Stimulated activated CD8-positive, alpha-beta memory T cell treated with anti-CD3 and anti-CD28 coated beads, Interleukin-2, amount 100 ng/mL, for 48 hours (primary cell): ENCODE data around the gene AKT1.
"Not testable (repeated sequence)": the region's sequence is repeated elsewhere in the genome, so short reads cannot be mapped to it uniquely, and the experiment has no call there.

ENCODE experiments used
- DNase-seq, 2 donors: peaks; one replicate each; pipeline ENCODE4 v3.0.0-alpha.2; 2020; ENCODE audit warnings: low read depth in 2 of 2

The AKT1 gene

DNA sequence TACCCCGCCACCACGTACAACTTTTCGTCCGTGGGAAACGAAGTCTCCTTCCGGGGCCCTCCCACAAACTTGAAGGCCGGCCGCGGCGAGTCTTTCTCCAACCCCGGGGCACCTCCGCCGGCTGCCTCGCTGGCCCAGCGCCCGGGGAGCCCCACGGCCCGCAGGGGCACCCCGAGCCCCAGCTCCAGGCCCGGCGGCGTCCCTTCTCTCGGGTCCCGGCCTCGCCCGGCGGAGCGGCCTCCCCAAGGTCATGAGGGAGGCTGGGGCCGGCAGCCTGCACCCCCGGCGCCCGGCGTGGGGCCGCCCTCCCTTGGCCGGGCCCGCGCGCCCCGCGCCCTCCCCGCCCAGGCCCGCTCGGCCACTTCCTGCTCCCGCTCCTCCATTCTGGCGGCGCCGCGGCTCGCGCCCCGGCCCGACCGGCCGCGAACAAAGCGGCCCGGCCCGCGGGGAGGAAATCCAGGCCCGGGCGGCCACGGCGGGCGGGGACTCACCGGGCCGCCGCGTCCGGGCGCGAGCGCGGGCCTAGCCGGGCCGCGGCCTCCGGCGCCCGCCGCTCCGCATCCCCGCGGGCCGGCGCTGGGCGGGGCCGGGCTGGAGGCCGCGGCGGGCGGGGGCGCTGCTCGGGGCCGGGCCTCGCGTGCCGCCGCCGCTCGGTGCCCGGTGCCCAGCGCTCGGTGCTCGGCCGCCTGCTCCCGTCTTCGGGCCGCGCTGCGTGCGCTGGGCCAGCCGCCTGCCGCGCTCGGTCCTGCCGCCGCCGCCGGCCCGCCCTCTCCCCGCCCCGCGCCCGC, at the start of gene AKT1:
AKT1 (minus strand) TSS at position 756 of the 788 bp plus-strand sequence. CDS start 3,105 bp downstream, outside the sequence.
- DNase-seq: no peak

DNA sequence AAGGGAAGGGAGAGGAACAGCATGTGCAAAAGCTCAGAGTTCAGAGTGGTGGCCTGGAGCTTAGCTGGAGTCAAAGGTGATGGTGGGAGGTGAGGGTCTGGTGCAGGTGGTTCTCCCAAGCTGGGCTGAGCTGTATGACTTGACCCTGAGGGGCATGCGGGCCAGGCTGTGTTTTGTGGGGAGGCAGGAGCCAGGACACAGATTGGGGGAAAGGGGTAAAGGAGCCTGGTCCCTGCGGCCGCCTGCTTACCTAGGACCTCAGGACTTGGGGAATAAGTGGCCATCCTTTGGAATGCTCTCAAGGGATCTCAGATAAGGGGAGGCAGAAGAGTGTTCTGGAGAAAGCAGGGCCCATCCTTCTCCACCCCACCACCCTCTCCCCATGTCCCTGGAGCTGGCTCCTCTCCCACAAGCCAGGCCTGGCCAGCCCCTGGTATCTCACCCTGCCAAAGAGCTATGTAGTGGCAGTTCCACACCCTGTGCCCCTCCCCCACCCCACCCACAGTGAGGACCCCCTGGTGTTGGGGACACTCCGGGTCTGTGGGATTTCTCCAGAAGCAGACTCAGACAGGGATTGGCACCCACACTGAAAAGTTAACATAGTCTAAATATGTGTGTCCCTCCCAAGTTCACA, 49.6 kb upstream of the AKT1 start:
- DNase-seq: no peak

DNA sequence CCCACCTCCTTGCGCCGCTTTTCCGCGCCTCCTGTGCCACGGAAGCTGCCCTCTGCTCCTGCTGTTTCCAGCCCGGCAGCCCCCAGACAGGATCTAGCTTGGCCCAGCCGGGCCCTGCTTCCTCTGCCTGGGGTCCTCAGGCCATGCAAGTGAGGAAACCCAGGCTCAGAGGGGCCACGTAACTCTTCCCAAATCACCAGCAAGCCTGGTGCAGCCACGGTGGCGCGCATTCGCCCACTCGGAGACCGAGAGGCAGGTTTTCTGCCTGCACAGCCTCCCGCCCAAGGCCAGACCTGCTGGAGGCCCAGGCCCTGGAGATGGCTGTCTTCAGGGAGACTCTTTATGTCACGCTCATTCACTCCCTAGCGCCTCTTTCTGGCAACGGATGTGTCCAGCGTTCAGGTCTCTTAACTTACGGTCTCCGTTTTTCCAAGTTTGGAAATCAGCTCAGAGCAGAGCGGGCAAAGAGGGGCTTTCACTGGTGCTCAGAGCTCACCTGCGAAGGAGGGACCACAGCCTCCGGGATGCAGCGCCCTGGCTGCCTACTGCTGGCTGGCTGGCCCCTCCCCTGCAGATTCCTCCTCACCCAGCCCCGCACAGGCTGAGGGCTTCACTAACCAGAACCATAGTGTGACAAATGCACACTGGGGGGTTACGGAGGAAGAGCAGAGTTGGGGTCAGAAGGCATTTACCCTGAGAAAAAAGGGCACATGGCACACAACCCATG, 48.9 kb upstream of the AKT1 start:
- no peak for DNase-seq

DNA sequence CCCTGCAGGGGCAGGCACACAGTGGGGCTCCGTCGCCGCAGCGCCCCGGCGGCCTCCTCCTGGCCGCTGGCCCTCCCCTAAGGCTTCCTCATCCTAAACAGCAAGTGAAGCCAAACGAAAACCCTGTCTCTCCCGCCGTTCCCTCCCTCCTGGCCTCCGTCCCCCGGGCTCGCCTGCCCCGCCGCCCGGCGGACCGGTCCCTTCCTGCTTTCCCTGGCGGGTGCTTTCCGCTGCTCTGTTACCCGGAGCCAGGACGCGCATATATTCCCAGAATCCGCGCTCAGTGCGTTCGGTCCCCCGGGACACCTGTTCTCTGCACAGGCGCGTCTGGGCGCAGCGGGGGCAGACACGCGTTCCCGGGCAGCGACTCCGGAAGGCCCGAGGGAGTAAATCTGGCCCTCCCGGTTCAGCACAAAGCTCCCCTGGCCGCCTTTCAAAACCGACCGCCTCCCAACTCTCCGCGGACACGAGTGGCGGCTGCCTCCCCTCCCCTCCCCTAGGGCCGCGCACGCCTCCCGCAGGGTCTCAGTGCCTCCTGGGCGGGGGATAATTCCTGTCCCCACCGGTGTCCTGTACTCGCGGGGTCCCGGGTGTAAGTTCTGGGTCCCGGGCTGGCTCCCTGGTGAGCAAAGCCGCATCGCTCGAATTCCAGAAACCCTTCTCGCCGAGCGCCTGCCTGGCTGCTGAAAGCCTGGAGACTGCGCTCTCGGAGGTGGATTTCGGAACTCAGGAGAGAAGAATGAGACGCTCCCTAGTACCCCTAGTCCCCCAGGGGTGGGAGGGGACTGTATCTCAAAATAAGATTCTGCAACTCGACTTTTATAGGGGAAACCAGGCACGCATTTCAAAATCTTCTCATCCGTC, 48.1 kb upstream of the AKT1 start:
- DNase-seq: no peak

DNA sequence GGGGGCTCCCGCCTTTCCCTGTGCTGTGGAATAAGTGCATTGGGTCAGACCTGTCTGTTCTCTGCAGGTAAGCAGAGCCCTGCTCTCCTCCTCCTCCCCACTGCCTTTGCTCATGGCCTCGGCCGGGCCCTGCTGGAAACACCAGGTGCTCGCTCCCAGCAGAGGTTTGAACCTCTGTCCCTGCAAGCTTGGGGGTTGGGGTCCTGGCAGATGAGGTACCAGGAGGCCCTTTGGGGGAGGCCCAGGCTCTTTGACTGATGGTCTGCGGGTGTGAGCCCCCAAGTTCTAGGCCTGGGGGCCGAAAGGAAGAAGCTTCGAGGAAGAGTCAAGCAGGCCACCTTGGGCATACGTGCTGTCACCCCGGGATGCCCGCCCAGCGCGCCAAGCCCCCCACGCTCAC, 47.5 kb upstream of the AKT1 start:
- DNase-seq: no peak

DNA sequence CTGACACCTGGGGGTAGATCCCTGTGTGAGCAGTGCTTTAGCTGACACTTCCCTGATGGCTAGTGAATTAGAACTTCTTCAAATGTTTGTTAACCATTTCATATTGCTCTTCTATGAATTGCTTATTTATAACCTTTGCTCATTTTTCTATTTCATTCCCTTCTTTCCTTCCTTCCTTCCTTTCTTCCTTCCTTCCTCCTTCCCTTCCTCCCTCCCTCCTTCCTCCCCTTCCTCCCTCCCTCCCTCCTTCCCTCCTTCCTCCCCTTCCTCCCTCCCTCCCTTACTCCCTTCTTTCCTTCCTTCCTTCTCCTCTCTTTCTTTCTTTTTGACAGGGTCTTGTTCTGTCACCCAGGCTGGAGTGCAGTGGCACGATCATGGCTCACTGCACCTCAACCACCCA, 46.2 kb upstream of the AKT1 start:
- no peak for DNase-seq

DNA sequence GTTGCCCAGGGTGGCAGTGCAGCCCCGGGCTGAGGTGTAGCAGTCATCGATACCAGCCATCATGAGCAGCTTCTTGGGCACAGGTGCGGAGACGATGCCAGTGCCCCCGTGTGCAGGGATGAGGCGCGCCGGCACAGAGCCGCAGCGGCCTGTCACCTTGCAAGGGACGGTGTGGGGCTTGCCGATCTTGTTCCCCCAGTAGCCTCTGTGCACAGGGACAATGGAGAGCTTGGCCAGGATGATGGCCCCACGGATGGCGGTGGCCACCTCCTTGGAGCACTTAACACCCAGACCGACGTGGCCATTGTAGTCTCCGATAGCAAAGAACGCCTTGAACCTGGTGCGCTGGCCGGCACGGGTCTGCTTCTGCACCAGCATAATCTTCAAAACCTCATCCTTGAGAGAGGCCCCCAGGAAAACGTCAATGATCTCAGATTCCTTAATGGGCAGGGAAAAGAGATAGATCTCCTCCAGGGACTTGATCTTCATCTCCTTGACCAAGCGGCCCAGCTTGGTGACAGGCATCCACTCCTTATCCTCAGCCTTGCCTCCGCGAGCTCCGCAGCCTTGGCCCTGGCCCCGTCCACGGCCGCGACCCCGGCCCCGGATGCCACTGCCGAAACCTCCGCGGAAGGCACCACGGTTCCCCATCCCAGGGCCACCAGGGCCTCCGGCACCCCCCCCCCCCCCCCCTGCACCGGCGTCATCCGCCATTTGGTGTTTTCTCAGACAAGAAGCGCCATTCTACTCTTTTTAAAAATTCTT, 40.8 kb upstream of the AKT1 start:
- DNase-seq: not testable (repeated sequence)

DNA sequence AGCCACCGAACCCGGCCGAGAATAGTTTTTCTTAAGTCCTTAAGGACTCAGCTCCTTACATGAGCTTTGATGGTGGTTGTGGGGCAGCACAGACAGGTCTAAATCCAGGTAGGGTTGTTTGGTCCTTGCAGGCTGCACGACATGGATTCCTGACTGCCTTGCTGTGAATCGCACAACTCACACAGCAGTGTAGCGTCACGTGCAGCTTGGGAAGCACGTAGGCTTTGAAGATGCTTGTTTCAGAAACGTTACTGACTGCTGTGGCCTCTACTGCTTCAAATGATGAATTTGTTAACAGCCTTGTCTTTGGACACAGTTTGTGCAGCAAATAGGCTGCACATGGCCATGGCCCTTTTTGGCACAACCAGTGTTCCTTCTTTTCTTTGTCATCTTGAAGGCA, 35.2 kb upstream of the AKT1 start:
- no peak for DNase-seq

DNA sequence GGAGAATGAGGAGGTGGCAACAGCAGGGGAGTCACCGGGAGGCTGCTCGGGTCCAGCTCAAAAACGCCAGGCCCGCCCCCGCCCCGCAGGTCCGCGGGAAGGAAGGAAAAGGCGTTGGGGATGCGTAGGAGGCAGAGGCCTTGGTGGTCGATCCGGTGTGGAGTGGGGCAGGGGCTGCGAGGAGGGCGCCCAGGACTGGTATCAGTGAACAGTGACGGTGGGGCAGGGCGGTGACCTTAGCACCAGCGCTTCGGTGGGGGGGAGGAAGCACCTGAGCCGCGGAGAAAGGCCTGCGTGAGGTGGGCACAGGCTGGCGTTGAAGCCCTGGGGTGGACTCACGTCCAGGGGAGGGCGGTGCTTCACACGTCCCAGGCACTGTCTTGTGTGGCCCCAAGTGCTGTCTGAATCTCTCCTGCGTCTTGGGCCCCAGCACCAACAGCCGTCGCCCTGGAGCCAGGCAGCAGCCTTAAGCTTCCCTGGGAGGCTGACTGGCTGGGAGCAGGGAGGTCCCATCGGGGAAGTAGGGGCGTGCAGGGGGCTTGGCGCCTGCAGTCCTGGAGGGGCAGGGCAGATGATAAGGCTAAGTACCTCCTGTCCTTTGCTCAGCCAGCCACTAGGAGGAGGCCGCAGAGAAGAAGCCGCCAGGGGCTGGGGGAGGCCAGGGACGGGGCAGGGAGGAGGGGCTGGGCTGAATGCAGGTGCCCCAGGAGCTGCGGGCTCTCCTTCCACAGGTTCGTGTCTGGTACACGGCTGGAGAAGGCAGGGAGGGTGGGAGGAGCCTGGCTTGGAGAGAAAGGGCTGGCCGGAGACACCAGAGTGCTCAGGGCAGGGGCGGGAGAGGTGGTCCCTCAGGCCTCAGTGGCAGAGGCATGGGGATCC, 31.9 kb upstream of the AKT1 start:
- peak; percentile 23 to 31 for DNase-seq

DNA sequence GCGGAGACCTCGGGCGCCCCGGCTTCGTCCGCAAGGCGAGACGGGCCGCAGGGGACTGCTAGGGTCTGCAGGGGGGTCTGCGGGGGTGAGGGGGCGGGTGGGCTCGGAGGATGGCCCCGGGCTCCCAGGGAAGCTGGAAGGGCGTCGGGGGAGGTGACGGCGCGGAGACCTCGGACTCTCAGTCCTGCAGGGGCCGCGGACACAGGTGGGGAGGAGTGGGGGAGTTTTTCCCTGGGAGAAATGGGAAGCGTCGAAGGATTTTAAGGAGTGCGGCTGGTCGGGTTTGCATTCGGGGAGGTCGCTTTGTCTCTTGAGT, 31.3 kb upstream of the AKT1 start:
- DNase-seq: no peak

DNA sequence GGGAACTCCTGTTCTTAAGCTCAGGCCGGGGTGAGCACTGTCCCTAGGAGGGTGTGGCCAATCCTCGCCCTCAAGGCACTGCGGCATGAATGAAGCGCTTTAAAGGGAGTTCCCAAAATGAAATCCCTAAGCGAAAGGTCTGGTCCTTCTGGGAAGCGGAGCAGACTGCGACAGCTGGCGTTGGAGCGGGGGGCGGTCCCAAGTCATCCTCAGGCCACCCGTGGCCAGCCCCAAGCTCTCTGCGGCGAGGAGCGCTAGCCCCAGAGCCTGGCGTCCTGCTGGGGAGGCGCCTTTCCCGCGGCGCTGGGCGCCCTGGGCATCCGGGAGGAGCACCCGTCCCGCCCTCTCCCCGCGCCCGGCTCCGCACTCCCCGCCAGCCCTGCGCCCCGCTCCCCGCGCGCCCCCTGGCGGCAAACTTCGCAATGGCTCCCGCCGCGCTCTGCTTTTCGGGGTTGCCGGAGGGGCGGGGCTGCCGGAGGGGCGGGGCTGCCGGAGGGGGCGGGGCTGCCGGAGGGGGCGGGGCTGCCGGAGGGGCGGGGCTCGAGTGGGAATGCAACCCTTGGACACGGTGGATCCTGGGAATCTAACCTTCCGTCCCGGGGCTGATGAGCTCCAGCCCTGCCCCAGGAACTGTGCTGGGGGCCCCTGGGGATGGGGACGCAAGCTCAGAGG, 30.8 kb upstream of the AKT1 start:
- DNase-seq: peak; percentile 91 to 95

DNA sequence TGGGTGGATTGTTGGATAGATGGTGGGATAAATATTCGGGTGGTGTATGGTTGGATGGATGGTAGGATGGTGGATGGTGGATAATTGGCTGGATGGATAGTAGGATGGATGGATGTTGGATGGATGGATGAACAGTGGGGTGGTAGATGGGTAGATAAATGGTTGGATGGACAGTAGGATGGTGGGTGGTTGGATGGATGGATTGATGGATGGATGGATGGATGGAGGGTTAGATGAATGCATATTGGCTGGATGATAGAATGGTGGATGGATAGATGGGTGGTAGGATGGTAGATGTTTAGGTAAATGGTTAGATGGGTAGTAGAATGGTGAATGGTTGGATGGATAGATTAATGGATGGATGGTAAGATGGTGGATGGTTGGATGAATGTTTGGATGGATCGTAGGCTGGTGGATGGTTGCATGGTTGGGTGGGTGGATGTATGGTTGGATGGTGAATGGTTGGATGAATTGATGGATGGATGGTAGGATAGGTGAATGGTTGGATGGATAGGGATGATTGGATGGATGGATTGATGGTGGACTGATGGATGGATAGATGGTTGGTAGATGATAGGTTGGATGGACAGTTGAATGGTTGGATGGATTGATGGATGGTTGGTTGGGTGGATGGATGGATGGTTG, 28.9 kb upstream of the AKT1 start:
- no peak for DNase-seq

DNA sequence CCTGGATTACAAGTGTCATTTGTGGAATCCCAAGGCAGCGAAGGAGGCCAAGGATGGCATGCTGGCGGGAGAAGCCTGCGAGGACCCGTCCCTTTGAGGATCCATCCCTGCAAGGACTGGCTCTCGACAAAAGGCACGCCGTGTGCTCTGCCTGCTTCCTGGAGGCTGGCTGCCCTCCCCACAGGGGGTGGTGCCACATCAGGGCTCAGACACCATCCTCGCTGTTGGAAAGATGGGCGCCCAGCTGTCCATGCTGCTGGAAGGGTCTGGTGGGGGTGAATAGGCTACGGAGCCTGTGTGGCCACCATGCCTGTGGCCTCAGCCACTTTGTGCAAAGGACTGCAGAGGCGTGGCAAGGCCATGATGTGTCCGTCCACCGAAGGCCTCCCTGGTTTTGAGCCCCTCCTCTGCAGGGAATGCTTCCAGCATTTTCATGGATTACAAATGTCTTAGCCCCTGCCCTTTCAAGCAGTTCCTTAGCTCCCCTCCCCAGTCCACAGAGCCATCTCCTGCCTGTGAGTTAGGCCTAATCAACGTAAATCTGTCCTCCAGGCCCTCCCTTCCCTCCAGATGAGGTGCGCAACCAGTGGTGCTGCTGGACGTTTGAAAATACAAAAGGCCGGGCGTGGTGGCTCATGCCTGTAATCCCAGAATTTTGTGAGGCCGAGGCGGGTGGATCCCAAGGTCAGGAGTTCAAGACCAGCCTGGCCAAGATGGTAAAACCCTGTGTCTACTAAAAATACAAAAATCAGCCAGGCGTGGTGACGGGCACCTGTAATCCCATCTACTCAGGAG, 27.5 kb upstream of the AKT1 start:
- DNase-seq: no peak

DNA sequence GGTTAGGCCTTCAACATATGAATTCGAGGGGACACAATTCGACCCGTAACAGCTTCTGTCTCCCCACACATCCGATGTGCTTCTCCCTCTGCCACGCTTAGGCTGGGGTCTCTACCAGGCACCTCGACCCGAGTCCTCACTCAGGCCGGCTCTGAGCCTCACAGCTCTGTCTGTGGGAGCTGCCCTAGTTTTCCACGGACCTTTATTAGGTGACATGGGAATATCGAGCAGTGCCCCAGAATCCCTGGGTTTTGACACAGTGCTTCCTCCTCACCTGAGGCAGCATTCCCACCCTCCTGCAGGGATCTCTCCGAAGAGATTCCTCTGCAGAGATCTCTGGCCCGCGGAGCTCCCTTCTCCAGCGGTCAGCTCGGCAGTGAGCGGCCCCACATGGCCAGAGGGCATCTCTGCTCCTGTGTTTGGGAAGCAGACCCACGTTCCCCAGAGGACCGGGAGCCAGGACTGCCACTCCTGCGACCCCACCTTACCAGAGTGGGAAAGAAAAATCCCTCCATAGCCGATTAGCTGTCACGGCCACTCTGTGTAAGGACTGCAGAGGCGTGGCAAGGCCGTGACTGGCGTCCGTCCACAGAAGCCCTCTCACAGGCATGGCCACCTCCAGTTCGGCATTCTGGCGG, 26.5 kb upstream of the AKT1 start:
- DNase-seq: no peak

DNA sequence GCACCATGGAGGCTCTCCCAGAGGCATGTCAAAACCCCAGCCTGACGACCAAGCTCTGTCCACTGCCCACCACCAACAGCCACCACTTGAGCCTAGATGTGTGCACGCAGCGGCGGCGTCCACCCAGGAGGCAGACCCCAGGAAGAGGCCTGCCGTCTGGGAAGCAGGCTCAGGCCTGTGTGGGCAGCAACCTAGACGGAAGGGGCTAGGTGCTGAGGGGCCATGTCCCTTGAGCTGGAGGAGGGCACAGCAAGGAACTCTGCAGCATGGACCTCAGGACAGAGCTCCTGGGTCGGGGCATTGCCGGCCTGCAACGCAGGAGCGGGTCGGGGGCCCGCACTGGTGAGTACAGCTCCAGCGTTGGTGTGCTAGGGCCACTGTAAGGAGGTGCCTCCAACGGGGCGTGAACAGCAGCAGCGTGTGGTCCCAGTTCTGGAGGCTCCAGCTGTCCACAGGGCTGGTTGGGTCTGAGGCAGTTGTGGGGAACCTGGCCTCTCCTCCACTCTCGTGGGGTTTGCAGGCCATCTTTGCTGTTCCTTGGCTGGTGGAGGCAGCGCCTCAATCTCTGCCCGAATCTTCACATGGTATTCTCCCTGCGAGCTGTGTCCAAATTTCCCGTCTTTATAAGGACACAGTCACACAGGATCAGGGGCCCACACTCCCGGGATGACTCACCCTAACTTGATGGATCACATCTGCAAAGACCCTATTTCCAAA, 25.8 kb upstream of the AKT1 start:
- DNase-seq: no peak

DNA sequence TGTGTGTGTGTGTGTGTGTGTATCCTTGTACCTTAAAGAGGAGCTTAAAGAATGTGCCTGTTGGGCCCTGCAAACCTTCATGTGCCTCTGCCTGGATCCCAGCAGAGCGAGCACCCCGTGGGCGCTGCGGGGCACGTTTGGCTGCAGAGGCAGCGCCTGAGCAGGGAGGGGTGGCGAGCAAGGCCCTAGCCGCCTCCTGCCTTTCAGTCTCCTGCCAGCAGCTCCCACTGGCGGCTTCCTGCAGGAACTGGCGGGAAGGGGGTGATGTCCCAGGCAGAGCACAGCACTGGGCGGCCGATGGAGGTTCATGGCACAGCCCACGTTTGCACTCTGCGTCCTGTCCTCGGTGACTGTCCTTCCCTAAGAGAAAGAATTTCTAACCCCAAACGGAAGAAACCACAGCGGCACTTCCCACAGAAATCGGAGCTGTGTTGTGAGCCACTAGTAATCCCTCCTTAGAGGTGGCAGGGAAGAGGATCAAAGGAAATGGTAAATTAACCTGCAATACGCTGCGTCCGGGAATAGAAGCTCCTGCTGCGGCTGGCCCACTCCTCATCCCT, 25.2 kb upstream of the AKT1 start:
- DNase-seq: no peak

DNA sequence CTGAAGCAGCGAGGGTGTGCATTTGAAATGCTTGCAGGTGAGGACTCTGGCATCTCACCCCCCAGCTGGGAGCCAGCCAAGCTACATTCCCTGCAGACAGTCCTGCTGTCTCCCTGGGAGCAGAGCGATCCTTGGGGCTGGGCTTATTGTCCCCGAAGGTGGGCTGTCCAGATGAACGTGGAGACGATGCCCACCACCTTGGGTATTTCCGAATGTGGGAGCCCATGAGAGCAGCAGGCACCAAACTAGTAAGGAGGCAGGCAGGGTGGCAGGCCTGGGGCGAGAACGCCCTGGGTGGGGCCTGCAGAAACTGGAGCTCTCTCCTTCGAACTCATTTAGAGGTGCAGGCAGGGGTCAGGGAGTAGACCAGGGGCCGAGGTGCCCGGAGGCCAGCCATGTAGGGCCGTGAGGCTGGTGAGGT, 23.8 kb upstream of the AKT1 start:
- DNase-seq: no peak
